GM18870 (cell line): ENCODE results near the gene MAP3K4.

ENCODE experiments used
- ATAC-seq: cut with Tn5 transposase; IDR thresholded peaks from one replicate; pipeline ENCODE4 v1.9.1; 2021; ENCODE audit warnings: moderate library complexity; ENCODE audit not compliant: unreplicated experiment

Gene MAP3K4

GRCh38 chr6:161166677-161167076 lies 175.1 kb downstream of the MAP3K4 start:
- ATAC-seq: no peak
